Measurements from ENCODE around the gene CPHXL2. TPM values are rescaled to one million over a fixed set of nuclear protein-coding genes. Genes with fewer than 3 reads are reported as not detected.

The CPHXL2 gene
- total and polyA plus RNA-seq, 2 experiments from 2014 or later: not detected

GRCh38 chr16:75626806-75627205 lies 50.0 kb downstream of the CPHXL2 start:
- Histone ChIP-seq H4K20me1 (replicated peaks; ENCODE audit: insufficient read depth) (no peaks in the 10 kb centered on the region), H3K4me2 (no peak overlapping the region), H3K27me3 (ENCODE audit: insufficient read depth) (no peaks in the 10 kb centered on the region), H3K4me1 (ENCODE audit: insufficient read depth) (peaks cover 4% of the 10 kb centered on the region; the same call in 1 of the 2 replicates), H3K9me2 (ENCODE audit: insufficient read depth) (no peaks in the 10 kb centered on the region), H3K79me2 (replicated peaks; ENCODE audit: insufficient read depth) (peaks cover 5% of the 10 kb centered on the region; the same call in 1 of the 2 replicates), H3K4me3 (no peak overlapping the region), H3K36me3 (ENCODE audit: insufficient read depth) (peaks cover 59% of the 10 kb centered on the region), H3F3A (replicated peaks; ENCODE audit: low read depth) (peaks cover 14% of the 10 kb centered on the region; the same call in 1 of the 2 replicates), H2AFZ (no peak overlapping the region), H3K27ac (ENCODE audit: low read depth) (no peak overlapping the region)
- DNase-seq (ENCODE audit: low spot score): no peak
- H3K27ac Mint-ChIP-seq: no peak overlapping the region
- no peak for ATAC-seq
- H3K4me3 Mint-ChIP-seq: no peak overlapping the region
- no peak for TF ChIP-seq EZH2 (IDR thresholded peaks at IDR 0.05; ENCODE audit: low read depth, unreplicated experiment)
- TF ChIP-seq EZH2phosphoT487 (IDR thresholded peaks at IDR 0.05; ENCODE audit: unreplicated experiment): no peak
- TF ChIP-seq ZNF331 (CRISPR knock-in tag; IDR thresholded peaks at IDR 0.05; ENCODE audit: low read depth): no peak
- no peak for TF ChIP-seq STAT1 (IDR thresholded peaks at IDR 0.05; ENCODE audit: unreplicated experiment)
- no peak for TF ChIP-seq REST (IDR thresholded peaks at IDR 0.05; ENCODE audit: unreplicated experiment)
- no peak for TF ChIP-seq ZNF114 (CRISPR knock-in tag; IDR thresholded peaks at IDR 0.05)
- no peak for TF ChIP-seq NANOG (IDR thresholded peaks at IDR 0.05; ENCODE audit: borderline replicate concordance)
- no peak for TF ChIP-seq ETS1 (IDR thresholded peaks at IDR 0.05)
- no peak for TF ChIP-seq CREB1 (CRISPR knock-in tag; IDR thresholded peaks at IDR 0.05; ENCODE audit: low read depth)
- no peak for TF ChIP-seq ZNF462 (CRISPR knock-in tag; IDR thresholded peaks at IDR 0.05)
- TF ChIP-seq POLR2AphosphoS5 (IDR thresholded peaks at IDR 0.05; ENCODE audit: low read depth): no peak
- TF ChIP-seq CTCF (conservative IDR thresholded peaks at IDR 0.05; ENCODE audit: low read depth in 2 of 2): no peak
- TF ChIP-seq JUNB (IDR thresholded peaks at IDR 0.05; ENCODE audit: unreplicated experiment): no peak
- peaks cover 2% of the 10 kb centered on the region for H3K27me3 Mint-ChIP-seq (ENCODE audit: insufficient read depth, low read depth, poor library complexity)
- H3K4me1 Mint-ChIP-seq: no peaks in the 10 kb centered on the region; the same call in 1 of the 3 replicates
- peaks cover 64% of the 10 kb centered on the region for H3K36me3 Mint-ChIP-seq (ENCODE audit: low read depth)
- no peaks in the 10 kb centered on the region for H3K9me3 Mint-ChIP-seq

All from GM23338 (cell line).